Tibial nerve (tissue), 3 donors: Measurements from ENCODE around the gene ZNF541.

Experiments
- POLR2A ChIP-seq, 2 donors: fragments of 450-650 bp; IDR thresholded peaks; one replicate each; pipeline ENCODE4 v1.6.1; 2017; ENCODE audit warnings: antibody characterized with exemption in 2 of 2, mild to moderate bottlenecking in 2 of 2, moderate library complexity in 2 of 2
- TF ChIP-seq, protein P1 (sequence below), 5 experiments: fragments of 200-600 bp in 3 of 5; fragments of 450-650 bp in 2 of 5; sonication (generic) in 3 of 5; IDR thresholded peaks; one replicate each; pipeline ENCODE4 v1.5.1; 2016 to 2019; ENCODE audit warnings: antibody characterized with exemption in 5 of 5, mild to moderate bottlenecking in 3 of 5, moderate library complexity in 2 of 5

DNA sequence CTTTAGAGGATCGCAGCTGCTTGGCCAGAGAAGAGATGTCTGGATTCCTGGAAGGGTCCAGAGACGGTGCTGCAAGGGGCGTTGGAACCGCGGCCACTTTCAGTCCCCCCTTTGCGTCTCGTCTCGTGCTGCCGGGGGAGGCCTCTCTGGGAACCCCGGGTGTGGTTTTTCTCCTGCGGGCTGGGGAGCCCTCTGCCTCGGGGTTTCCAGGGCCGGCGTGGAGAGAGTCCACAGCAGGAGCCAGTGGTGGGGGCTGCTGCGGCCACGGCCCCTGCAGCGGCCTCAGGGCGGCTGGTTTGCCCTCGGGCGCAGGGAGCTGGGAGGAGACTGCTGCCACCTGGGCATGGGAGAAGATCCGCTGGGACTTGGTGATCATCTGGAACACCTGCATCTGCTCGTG is 28.5 kb downstream of the ZNF541 start:
- TF ChIP-seq, protein P1, sequence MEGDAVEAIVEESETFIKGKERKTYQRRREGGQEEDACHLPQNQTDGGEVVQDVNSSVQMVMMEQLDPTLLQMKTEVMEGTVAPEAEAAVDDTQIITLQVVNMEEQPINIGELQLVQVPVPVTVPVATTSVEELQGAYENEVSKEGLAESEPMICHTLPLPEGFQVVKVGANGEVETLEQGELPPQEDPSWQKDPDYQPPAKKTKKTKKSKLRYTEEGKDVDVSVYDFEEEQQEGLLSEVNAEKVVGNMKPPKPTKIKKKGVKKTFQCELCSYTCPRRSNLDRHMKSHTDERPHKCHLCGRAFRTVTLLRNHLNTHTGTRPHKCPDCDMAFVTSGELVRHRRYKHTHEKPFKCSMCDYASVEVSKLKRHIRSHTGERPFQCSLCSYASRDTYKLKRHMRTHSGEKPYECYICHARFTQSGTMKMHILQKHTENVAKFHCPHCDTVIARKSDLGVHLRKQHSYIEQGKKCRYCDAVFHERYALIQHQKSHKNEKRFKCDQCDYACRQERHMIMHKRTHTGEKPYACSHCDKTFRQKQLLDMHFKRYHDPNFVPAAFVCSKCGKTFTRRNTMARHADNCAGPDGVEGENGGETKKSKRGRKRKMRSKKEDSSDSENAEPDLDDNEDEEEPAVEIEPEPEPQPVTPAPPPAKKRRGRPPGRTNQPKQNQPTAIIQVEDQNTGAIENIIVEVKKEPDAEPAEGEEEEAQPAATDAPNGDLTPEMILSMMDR (IDR thresholded peaks at IDR 0.05) = no peak
- TF ChIP-seq POLR2A (IDR thresholded peaks at IDR 0.05) = no peak
